DMS53 (cell line): ENCODE measurements around the gene BBS9.

Source experiments
- DNase-seq: peaks from one replicate; lab custom pipeline; 2025; lab: John Stamatoyannopoulos, UW

Gene BBS9

DNA sequence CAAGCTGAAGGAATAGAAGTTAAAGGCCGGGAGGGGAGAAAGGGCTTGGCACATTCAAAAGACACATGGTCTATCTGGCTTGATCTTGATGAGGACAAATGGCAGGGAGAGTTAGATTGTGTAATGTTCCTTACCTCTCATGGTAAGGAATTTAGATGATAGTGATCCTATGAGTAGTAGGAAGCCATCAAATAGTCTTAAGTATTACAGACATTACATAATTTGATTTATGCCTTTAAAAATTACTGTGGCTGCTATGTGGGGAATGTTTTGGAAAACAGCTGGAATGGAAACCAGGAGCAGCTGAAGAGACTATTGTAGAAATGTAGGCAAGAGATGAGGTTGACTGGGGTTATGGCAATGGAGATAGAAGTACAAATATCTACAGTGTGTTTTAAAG lies 424.7 kb downstream of the BBS9 start:
- no peak for DNase-seq

GRCh38 chr7:33554576-33554975 lies 425.2 kb downstream of the BBS9 start:
- no peak for DNase-seq

DNA sequence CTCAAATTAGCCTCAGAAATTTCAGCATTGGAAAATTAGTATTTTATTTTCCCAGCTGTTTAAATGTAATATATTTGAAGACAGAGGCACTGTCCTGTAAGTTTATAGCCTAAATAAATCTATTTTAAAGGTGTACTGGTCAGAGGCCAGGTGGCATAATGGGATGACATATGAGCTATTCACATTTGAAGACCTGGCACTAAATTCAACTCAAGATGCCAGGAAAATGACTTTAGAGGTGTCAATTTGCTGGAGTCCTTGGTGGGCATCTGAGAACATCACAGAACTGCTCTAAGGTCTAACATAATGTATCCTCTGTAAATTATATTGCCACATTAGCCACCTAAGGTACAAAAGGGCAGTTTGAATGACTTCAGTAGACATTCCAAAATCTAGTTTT lies 427.1 kb downstream of the BBS9 start:
- DNase-seq: no peak

DNA sequence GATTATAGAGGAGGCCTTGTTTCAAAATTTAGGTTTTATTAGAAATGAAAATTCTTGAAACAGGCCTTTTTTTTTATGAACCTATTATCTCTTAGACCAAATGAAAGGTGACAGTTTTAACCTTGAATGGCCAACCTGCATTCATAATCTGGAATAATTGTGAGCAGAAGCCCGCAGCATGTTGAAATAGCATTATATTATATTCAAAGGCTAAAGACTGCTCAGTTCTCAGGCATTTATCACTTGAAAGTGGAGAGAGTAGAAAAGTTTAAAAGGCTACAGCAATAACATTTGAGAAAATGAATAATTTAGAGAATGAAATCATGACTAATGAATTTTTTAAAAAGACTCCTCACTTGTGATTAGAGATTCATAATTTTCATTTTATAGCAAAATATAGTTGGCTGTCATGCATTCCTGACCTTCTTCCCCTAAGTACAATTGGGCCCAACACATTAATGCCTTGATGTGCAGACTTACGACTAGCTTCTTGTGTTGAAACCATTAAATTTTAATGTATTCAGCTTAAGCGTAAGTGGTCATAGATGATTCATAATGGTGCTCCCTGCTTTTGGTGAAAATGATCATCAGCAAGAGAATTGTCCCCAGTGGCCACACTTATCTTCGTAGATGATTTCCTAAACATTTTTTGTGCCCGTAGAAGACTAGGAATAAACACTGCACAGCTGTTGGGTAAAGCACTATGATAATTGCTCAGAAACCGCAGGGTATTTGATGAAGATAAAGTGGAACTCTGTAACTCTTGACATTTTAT lies 429.4 kb downstream of the BBS9 start:
- no peak for DNase-seq

GRCh38 chr7:33559324-33559710 lies 430.0 kb downstream of the BBS9 start:
- no peak for DNase-seq

DNA sequence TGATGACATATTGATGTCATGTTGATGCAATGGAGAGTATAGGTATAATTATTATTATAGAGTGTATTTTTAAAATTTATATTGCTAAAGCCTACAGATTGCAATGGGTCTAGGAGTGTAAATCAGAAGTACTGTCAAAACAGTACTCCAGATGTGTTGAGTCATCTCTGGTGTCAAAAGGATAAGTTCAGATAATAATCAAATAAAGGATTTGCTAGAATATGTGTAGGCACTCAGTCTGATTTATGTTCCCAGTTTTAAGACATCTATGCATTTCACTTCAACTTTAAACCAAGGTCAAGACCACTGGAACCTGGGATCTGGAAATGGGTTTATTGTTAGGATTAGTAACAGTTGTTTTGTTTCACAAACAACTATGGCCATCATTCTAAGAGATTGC lies 433.6 kb downstream of the BBS9 start:
- no peak for DNase-seq

GRCh38 chr7:33563651-33564050 lies 434.3 kb downstream of the BBS9 start:
- no peak for DNase-seq

DNA sequence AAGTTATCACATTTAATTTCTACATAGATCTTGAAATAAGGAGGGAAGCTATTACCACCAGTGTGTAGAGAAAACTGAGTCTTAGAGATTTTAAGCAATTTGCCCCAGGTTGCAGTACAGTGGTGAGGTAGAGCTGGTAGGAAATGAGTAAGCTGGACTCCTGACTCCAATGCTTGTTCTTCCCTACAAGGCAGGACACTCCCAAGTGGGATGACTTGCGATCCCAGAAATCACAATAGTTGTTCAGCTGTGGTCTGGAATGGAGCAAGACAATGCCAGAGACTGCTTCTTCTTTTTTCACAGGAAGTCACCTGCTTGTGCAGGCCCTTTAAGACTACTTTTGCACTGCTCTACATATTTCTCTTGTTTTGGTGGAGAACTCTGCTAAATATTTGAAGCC lies 448.8 kb downstream of the BBS9 start:
- no peak for DNase-seq

DNA sequence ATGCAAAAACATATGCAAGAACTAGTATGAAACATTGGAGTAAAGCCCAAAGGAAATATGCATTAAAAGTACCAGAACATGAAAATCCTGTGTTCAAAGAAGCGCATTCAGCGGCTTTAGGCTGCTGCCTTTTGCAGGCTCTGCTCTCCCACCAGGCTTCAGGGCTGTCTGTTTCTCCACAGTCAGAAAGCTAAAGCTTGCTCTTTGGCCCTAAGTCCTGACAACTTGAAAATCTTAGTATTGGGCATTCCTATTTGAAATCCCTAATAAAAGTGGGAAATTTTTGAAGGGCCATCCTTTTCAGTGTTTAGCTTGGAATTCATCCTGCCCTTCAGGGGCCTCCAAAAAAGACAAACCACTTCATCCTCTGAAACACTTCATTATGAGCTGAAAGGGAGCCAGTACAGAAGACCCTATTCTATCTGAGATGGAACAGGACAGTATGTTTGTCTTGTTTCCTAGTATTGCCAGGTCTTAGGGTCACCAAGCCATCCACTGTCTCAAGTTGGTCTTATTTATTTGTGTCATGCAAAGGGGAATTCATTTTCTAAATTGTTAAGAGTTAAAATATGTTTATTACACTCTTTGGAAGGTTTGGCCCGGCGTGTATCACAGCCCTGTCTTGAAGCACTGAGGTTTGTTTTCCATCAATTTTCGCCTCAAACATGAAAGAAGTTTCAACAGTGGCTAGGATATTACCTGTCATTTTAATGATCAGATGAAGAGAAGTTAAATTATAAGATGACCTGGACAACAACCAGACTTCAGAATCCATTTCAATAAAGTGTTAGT lies 449.7 kb downstream of the BBS9 start:
- DNase-seq: no peak

DNA sequence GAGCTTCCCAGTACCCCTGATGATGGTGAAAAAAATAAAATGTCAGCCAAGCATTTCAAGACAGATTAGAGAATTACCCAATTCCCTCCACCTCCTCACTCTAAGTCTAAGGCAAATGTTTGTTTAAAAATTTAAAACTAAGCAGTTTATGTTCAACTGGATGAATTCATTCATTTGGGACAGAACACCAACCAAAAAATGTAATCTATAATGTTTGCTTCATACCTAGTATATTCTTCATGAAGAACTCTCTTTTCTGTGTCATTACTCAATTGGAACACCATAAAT lies 450.3 kb downstream of the BBS9 start:
- no peak for DNase-seq

DNA sequence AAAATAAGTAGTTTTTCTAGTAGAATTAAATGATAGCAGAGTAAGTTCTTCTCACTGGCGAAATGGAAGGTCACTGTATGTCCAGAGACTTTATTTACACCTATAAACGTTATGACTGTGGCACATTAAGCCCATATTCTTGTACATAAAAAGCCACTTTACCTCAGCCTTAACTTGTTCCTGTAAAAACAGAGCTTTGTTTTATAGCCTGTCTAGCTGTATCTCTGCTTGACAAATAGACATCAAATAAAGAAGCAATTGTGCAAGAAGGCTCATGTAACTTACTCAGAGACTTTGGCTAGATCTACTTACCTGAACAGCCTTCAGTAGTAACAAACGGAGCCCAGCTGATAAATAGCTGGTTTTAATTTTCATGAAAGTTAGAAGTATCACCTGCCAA lies 451.9 kb downstream of the BBS9 start:
- DNase-seq: no peak

DNA sequence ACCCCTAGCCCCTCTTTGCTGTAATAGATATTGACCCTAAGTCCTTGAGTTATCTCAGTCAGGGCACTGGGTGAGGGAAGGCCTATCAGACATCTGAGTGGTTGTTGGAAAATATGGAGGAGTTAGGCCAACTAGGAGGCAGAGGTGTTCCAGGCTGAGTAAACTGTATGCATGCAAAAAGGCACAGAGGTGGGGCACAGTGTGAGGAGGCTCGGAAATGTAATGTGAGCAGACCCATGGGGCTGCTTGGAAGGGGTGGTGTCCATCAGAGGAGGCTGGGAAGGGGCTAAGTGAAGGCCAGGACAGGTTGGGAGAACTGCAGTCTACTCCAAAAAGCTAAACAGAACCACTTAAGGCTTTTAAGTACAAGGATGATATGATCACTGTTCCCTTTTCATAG lies 452.7 kb downstream of the BBS9 start:
- DNase-seq: no peak

DNA sequence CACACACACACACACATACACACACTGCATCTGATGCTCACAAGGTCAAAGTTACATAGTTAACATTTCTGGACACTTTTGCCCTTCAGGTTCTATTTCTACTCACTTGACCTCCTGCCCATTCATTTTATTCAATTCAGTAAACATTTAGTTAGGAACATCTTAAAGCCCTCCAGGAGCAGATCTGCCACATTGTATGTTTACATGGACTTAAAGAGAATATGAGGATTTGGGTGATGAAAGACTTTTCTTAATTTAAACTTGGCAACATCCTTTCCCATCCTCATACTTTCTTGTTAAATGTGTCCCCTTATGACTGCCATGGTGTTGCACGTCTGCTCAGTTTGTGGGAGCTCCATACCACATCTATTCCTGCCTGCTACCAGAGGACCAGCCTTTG lies 453.2 kb downstream of the BBS9 start:
- no peak for DNase-seq

DNA sequence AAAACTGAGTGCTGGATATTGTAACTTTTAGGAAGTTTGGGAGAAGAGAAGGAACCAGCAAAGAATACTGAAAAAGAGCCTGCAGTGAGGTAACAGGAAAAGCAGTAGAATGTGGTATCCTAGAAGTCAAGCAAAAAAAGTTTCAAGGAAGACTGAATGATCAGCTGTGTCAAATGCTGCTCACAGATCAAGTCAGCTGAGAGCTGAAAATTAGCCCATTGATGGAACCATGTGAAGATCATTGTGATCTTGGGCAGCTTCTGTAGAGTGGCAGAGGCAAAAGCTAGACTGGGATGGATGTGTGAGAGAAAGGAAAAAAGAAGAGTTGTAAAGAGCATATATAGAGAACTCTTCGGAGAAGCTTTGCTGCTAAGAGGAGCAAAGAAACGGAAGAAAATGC lies 460.5 kb downstream of the BBS9 start:
- no peak for DNase-seq

GRCh38 chr7:33590916-33591315 lies 461.6 kb downstream of the BBS9 start:
- no peak for DNase-seq

DNA sequence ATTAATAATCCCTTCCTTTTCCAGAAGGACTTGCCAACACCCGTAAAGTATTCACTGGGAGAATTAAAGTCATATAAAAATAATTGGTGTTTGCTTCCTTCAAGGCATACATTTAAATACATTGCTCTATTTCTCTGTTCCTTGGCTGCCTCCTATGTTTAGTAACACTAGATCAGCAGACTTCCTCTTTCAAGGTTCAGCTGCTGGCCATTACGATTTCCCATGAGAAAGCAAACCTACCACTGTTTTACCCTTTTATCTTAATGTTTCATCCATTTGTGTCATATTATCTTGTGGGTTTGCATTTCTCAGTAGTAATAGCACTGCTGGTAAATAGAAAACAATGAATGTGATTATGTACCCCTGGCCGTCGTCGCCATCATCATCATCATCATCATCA lies 462.1 kb downstream of the BBS9 start:
- no peak for DNase-seq

DNA sequence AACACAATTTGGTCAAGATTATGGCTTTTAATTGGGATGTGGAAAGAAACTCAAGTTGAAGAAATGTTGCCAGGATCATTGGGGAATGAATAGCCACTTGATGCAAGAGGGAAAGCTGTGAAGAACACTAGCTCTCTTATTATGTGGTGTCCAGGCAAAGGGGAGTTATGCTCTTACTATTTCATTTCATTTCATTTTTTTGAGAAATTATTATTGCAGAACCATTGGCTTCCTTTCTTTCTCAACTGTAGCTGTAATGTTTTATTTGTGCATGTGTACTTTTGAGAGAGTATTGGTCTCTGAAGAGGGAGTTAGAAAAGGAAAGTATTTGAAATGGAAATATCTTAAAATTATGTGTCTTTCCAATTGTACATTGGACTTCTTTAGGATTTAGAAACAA lies 463.4 kb downstream of the BBS9 start:
- no peak for DNase-seq

GRCh38 chr7:33593611-33594010 lies 464.2 kb downstream of the BBS9 start:
- DNase-seq: no peak

DNA sequence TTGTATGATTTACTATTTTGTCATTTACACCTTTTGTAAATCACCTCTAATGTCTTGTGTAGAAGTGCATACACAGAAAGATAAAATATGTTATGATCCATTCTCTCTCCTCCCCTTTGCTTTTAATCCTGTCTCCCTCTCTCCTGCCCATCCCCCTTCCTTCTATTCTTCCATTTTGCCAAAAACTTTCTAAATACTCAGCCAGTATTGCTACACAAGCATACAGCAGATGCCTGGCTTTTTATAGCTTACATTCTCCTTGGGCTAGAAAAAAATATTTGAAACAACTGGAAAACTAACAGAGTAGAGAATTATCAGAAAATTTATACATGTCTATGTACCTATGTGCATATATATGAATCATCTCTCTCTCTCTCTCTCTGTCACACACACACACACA lies 467.3 kb downstream of the BBS9 start:
- DNase-seq: no peak

DNA sequence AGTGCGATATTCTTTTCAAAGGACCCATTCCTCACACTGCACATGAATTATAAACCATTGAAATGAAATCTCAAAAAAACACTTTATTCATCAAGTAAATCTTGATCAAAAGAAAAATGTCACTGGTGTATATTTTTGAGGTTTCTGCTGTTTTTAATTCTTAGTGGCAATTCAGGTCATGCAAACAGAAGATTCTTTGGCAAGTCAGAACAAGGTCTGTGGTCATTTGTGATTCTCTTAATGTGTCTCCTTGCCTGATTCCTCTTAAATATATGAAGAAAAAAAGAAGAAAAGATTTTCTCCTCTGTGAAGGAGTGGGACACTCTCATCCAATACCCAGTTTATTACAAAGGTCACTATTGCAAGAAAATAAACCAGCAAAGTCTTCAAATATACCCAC lies 467.8 kb downstream of the BBS9 start:
- DNase-seq: no peak

- DNase-seq: peak; percentile 63
These were observed 471.7 kb downstream of the BBS9 start for GRCh38 chr7:33601101-33601500.

- DNase-seq: peak; percentile 60
These were observed 472.5 kb downstream of the BBS9 start for GRCh38 chr7:33601884-33602283.

GRCh38 chr7:33604056-33604455 lies 474.7 kb downstream of the BBS9 start:
- DNase-seq: no peak

DNA sequence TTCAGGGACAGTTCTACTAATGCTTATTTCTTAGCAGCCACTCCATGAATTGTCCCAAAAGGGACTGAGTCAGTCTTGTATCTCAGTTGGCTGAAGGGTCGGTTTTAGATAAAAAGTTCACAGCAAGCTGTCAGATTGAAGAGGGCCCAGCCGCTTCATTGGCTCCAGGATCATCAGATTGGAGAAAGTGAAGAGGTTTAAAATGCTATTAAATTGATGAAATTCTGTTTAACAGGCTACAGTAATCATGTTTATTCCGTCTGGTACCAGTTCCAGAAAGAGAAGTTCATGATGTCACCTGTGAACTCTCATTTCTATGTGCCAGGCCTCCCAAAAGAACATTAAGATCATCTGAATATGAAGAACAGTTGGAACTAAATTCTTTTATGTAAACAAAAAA lies 481.6 kb downstream of the BBS9 start:
- DNase-seq: no peak
